ENCODE results near the gene ITGA3.

DNA sequence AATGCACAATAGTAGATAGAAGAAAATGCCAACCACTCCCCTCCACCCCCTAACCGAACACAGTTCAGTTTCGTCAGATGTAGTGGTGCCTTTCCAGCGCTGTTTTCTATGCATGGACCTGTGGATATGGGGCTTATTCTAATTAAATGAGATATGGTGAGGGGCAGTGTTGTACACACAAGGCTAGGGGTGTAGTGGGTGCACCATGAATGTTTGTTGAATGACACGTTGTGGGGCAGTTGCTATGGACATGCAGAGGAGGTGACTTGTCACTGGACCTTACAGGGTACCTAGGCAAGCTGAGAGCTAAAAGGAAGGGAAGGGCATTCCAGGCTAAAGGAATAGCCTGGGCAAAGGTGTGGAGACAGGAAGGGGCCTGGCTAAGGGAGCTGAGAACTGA, 42.7 kb downstream of the ITGA3 start:
- TF ChIP-seq, protein P1, sequence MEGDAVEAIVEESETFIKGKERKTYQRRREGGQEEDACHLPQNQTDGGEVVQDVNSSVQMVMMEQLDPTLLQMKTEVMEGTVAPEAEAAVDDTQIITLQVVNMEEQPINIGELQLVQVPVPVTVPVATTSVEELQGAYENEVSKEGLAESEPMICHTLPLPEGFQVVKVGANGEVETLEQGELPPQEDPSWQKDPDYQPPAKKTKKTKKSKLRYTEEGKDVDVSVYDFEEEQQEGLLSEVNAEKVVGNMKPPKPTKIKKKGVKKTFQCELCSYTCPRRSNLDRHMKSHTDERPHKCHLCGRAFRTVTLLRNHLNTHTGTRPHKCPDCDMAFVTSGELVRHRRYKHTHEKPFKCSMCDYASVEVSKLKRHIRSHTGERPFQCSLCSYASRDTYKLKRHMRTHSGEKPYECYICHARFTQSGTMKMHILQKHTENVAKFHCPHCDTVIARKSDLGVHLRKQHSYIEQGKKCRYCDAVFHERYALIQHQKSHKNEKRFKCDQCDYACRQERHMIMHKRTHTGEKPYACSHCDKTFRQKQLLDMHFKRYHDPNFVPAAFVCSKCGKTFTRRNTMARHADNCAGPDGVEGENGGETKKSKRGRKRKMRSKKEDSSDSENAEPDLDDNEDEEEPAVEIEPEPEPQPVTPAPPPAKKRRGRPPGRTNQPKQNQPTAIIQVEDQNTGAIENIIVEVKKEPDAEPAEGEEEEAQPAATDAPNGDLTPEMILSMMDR (IDR thresholded peaks at IDR 0.05): no peak
- TF ChIP-seq POLR2A (IDR thresholded peaks at IDR 0.05): no peak
